T-helper 22 cell (primary cell): ENCODE data around the gene NGB.

Source experiments
- DNase-seq: peaks from one replicate; pipeline ENCODE4 v3.0.0-alpha.2; 2020; ENCODE audit warnings: low read depth

The NGB gene

DNA sequence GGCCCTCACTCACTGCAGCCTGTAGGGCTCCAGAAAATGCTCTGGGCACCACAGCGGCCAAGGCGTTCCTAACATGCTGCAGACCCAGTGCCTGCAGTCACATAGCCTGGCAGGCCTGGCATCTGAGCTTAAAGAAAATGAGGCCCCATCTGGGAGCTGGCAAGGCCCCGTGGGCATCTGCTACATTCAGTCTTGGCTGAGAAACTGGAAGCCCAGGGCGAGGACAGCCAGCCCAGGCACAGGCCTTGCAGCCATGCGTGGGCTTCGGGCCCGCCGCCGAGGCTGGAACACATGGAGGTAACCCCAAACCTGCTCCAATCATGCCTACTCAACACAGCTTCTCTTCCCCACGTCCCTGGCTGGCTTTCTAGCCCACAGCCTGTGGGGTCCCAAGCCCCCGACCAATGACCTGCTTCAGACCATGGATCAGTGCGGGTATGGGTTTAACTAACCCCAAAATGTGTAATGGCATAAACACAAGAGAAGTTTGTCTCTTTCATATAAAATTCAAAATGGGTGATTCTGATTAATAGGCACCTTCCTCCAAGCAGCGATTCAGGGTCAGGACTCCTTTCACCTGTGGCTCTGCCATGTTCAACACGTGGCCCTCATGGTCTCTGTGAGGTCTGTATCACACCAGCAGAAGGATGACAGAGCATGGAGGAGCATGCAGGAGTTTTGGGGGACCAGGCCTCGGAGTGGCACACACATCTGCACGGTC, 6.4 kb downstream of the NGB start:
- no peak for DNase-seq

GRCh38 chr14:77260631-77261030, 10.4 kb downstream of the NGB start:
- no peak for DNase-seq

- DNase-seq, result no peak
These were observed 10.8 kb downstream of the NGB start for GRCh38 chr14:77260199-77260598.

DNA sequence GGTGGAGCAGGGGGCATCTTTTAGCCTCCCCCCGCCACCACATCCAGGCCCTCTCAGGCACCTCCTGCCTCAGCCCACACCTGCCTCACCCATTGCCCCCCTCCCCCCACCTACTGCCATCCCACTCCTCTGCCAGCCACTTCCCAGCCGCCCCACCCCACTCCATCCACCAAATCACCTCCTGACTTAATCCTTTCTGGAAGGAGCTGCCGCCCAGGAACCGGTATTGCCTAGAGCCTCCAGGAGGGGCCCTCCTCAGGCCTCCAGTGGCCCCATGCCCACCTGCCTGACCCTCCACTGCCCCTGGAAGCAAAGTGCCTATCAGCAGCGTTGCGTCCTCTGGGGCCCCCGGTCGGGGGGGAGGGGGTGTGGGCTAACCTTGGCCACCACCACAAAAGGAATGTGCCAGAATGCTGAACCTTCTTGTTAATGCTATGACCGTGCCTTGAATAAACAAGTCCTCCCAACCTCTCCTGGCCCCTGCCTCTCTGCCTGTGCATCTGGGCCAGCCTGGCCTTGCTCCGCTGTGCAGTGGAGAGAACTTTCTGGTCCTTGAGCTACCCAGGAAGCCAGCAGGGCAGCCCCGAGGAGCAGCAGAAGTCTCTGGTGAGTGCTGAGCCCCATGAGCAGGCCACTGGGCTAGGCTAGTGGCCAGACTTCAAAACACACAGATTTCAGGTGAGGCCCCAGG, 11.8 kb downstream of the NGB start:
- no peak for DNase-seq

- no peak for DNase-seq
These were observed 12.4 kb downstream of the NGB start for GRCh38 chr14:77258566-77258965.

DNA sequence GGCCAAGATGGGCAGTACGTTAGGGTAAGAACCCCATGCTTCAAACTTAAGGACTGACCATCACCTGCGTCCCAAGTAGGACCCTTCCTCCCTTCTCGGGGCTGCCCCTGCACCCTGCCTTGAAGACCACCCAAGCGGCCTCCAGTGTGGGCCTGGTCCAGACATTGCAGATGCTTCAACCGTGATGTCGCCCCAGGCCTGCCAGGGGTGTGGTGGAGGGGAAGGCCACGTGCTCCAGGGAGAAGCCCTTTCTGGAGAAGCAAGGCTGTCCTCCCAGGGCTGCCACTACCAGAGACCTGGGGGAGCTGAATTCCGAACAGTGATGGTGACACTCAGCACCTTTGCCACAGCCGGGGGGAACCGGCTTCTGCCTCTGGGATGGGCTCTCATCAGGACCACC, 13.3 kb downstream of the NGB start:
- no peak for DNase-seq

GRCh38 chr14:77256694-77257093, 14.3 kb downstream of the NGB start:
- DNase-seq, result no peak

GRCh38 chr14:77253333-77254190, 17.4 kb downstream of the NGB start:
- DNase-seq, result no peak

- DNase-seq, result no peak
These were observed 19.1 kb downstream of the NGB start for GRCh38 chr14:77251870-77252269.

GRCh38 chr14:77250927-77251326, 20.1 kb downstream of the NGB start:
- DNase-seq, result no peak

DNA sequence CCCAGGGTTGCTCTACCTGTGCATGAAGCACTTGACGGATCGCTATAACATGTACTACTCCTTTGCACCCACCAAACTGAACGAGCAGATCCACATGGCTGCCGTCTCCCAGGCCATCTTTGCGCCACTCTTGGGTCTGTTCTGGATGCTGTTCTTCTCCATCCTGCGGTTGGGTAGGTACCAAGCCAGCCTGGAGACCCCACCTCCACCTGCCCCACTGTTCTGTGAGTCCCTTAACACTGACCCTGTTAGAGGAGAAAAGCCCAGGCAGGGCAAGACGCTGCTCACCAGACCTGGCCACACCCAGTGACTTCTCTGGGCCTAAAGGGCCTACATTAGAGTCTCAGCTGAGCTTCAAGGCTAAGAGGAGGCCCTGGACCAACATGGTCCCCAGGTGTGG, 21.7 kb downstream of the NGB start:
- no peak for DNase-seq

DNA sequence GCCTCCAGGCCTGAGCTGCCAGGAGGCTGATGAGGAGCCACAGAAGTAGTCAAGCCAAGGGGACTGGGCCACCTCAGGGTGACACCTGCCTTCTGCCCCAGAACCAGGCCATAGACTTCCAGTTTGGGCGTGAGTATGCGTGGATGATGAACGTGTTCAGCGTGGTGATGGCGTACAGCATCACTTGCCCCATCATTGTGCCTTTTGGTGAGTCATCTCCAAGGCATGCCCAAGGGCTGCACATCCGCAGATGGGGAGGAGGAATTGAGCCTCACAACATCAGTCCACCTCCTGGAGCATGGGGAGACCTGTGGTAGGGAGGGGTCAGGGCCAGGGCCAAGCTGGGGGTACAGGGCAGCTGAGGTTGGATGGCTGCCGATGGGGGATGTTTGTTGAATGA, 22.3 kb downstream of the NGB start:
- DNase-seq, result no peak

DNA sequence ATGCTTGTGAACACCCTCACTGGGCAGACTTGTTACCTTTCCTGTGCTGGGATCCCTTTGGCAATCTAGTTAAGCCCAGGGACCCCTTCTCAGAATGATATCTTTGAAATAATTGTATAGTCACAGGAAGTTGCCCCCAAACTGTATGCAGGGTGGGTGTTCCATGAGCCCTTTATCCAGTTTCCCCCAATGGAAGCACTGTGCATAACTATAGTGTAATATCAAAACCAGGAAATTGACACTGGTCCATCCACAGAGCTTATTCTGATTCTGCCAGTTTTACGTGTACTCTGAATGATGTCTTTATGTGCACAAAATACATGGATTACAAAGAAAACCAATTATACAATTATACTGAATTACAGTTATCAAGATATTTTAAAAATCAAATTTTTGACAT, 24.2 kb downstream of the NGB start:
- no peak for DNase-seq

GRCh38 chr14:77245820-77246219, 25.2 kb downstream of the NGB start:
- DNase-seq, result no peak

GRCh38 chr14:77243853-77244252, 27.2 kb downstream of the NGB start:
- no peak for DNase-seq

- DNase-seq, result no peak
These were observed 28.3 kb downstream of the NGB start for GRCh38 chr14:77242752-77243151.

DNA sequence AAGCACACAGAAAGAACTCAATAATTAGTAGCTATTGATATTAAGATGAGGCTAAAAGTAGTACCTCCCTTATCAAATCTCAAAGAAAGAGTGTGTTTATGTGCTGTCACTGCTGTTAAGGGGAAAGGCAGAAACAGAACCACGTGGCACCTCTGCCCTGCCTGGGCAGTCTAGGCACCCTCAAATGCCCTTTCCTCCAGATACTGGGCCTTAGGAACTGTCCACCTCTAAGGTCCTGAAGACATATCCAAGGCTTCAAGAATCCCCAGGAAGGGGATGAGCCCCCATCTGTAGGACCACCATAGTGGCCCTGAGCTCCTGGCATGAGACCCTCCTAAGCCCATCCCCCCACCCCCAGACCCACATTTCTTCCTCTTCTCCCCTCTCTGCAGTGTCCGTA, 29.1 kb downstream of the NGB start:
- DNase-seq, result no peak

DNA sequence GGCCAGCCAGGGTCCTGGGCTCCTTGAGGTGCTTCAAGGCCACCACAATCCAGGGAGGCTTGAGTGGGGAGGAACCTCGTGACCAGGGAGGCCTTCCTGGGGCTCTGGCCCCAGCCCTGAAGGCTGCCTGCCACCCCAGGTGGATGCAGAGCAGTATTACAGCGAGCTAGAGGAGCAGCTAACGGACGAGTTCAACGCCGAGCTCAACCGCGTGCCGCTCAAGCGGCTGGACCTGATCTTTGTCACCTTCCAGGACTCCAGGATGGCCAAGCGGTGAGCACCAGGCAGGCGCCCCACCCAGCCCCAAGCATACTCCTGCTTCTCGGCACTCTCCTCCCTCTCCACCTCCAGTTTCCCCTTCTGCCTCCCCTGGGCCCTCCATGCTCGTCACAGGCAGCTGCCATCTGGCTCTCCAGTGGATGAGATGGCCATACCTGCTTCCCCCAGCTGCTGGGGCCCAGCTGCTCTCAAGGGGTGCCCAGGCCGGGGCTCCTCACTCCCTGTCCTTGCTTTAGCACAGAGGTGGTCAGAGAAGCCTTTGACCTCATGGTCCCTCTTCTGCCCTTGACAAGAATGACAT, 30.6 kb downstream of the NGB start:
- no peak for DNase-seq

GRCh38 chr14:77239412-77239811, 31.6 kb downstream of the NGB start:
- DNase-seq, result no peak

DNA sequence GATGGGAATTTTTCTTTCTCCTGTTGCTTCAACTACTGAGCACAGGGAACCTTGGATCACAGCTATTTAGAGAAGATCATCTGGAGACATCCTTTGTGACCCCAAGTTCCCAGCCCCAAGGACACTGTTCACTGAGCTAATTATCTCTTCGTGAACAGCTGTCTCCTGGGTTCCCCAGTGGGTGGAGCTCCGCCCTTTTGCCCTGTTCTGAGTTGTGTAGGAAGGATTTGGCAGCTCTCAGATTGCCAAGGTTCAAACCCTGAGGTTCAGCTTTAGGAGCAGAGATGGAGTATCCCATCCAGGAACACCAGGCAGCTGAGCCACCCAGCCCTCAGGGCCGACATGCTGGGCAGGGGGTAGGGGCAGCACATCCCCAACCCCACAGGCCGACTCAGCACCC, 32.0 kb downstream of the NGB start:
- DNase-seq, result no peak

- no peak for DNase-seq
These were observed 32.6 kb downstream of the NGB start for GRCh38 chr14:77238356-77238755.

DNA sequence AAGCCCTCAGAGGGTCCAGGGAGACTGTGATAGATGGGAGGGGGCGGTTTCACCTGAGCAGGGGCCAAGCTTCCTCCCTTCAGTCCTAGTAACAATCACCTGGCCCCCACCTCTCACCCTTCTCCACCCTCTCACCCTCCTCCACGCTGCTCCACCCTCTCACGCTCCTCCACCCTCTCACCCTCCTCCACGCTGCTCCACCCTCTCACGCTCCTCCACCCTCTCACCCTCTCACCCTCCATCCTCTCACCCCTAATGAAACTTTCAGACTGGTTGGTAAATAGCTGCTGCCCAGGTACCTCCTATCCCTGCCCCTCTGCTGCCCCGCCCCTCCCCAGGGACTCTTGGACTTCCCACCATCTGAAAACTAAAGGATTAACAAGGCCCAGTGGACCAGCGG, 34.2 kb downstream of the NGB start:
- DNase-seq, result no peak

DNA sequence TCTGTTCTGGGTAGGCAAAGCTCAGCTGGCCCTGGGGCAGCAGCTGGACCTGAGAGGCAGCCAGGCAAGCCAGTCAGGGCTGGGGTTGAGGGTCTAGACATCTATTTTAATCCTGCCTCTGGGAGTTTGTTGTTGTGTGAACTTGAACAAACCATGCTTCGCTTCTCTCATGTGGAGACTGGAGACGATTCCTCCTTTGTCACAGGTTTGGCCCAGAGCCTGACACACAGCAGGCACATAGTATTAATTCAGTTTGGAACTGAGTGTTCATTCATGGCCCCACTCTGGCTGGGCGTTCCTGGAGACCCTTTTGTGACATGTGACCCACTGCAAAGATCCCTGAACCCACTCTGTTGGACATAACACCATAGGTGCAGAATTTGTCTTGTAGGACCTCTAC, 39.3 kb downstream of the NGB start:
- DNase-seq, result no peak
